GM19467 (cell line): ENCODE results near the gene SNHG17.
"Not testable (repeated sequence)": the region's sequence is repeated elsewhere in the genome, so short reads cannot be mapped to it uniquely, and the experiment has no call there.

Experiments
- ATAC-seq: cut with Tn5 transposase; IDR thresholded peaks from one replicate; pipeline ENCODE4 v1.9.1; 2021; ENCODE audit warnings: mild to moderate bottlenecking, moderate library complexity; ENCODE audit not compliant: unreplicated experiment

Gene SNHG17

DNA sequence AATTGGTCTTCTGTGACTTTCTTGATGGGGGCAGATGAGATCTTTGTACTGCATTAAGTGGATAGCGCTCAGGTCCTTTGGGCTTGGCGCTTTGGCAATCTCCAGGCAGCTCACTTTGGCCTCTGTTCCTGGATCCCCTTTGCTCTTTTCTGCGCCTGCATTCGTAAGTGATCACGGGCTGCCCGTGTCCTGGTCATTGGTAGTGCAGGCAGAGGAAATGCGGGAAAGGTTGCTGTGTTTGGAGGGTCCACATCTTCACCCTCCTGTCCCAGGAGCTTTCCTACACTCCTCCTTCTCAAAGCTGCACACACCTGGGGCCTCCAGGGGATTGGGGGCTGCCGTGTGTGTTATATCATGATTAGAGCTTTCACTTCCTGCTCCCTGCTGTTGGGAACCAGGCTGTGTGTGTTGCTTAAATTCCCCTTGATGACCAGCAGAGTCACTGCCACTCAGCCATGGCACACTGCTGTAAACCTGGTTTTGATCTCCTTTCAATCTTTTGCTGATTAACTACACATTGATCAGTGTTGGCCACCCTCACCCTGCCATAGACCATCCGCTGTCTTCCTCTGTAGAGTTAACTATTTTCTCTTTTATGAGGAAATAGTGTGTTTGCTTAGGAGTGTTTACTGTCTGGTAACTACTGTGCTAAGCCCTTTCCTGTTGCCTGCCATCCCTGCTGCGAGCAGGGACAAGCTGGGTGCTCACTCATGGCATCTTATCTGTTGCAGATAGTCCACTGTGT, 13.0 kb upstream of the SNHG17 start:
- no peak for ATAC-seq

- ATAC-seq, result no peak
These were observed 12.1 kb upstream of the SNHG17 start for GRCh38 chr20:38447251-38447661.

- peak; percentile 73 for ATAC-seq
These were observed 11.5 kb upstream of the SNHG17 start for GRCh38 chr20:38446441-38447209.

DNA sequence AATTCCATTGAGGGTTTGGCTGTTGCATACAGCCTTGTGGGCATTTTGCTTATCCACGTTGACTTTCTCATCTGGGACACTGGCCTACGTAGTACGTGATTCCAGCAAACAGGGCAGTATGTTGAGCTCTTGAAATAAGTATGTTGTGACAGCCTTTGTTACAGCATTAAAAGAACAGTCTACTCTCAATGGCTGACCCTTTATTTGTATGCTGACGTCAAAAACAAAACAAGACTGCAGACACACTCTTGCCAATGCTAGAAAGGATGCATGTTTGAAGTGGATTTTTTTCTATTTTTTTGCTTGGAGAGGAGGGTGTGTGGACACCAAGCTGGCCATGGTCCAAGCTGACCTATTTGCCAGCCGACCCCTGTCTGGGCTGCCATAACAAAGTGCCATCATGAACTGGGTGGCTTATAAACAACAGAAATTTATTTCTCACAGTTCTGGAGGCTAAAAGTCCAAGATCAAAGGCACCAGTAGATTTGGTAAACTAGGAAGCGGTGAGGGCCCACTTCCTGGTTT, 10.8 kb upstream of the SNHG17 start:
- ATAC-seq, result no peak

DNA sequence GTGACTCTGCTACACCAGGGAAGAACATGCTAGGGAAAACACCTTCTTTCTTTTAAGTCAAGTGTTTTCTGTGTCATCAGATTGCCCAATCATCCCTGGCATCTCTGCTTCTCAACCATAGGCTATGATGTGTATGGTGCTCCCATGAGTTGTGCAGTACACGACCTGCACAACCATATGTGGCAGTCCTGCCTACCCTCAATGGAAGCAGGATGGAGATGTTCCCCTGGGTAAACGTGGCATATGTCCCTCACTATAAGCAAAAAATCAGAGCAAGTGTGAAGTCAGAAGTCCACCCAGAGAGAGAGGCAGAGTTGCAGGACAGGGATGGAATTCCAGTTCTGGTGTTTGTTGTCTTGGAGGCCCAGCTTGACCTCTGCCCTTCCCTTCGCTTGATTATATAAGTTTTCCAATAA, 10.3 kb upstream of the SNHG17 start:
- no peak for ATAC-seq

DNA sequence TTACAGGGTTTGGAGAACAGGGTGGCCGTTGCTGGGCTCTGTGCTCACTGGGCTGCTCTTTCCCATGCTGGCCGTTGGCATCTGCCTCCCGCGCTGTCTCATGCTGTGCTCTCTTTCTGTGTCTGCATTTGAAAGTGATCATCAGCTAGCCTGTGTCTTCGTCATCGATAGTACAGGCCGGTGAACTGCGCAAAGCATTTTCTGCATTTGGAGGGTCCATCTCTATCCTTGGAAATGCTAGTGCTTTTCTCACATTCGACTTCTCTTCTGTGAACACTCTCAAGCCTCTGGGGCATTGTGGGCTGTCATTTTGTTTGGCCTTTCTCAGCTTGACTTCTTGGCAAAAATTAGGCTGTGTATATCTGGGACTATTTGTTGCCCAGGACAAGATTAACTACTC, 6.8 kb upstream of the SNHG17 start:
- no peak for ATAC-seq

GRCh38 chr20:38441110-38441509, 6.0 kb upstream of the SNHG17 start:
- ATAC-seq, result not testable (repeated sequence)

GRCh38 chr20:38437796-38438195, 2.7 kb upstream of the SNHG17 start:
- no peak for ATAC-seq

DNA sequence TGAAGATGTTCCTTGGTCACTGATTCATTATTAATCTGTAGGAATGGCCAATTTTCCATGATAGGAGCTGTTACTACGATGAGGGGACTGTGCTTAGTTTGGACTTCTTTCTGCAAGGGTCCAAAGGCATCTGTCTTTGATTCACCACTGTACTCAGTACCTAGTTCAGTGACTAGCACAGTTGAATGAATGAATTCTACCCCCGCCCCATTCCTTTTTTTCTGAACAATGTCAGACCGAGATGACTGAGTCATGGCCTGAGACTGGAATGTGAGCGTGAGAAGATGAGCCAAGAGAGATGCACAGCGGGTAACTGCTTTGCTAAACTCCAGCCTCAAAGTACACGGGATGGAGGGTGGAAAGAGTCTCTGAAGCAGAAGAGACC, 419 bp upstream of the SNHG17 start:
- ATAC-seq, result no peak

DNA sequence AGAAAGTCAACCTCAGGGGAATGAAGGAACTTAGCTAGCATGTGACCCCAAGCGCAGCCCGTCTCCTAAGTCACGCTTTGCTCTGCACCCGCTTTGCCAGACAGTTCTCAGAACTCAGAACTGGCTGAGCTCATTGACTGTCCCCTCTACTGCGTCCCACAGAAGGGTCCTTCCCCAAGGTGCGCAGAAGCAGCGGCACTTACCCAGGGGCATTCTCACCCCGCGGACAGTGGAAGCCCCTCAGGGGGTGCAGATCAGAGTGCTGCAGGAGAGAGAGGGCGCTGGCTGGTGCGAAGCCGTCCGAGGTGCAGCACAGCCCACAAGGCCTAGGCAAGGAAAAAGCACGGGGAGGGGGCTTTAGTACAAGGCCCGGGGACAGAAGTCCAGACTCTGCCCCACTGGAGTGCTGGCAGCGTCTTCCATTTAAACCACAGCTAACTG, 807 bp downstream of the SNHG17 start:
- no peak for ATAC-seq

- no peak for ATAC-seq
These were observed 1.7 kb downstream of the SNHG17 start for GRCh38 chr20:38433304-38433972.

- ATAC-seq, result not testable (repeated sequence)
These were observed 2.3 kb downstream of the SNHG17 start for GRCh38 chr20:38432870-38433269.

GRCh38 chr20:38432292-38432691, 2.8 kb downstream of the SNHG17 start:
- no peak for ATAC-seq

DNA sequence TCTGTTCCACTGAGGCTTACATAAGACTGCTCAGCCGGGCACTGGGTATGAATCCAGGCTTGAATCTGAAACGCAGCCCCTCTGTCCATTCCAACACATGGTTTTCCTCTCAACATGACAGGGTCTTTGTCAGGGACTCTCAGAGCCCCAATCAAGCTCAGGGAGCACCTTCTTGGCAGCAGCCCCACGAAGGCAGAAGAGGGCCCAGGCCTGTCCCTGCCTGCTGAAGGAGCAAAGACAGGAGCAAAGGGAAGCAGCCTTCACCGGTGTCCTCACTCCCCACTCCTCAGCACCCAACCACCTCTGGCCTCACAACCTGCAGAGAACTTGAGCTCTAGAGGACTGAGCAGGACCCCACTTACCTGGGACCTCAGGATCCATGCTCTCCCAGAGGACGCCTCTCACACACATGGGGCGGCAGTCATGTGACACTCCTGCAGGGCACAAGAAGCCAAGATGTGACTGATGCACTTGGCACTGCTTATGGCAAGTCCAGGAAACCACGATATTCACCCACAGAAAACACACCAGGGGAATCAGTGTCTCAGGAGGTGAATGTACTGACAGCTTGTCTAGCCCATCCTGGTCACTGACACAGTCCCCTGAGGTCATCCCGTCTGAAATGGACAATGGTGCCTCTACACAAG, 4.3 kb downstream of the SNHG17 start:
- ATAC-seq, result no peak

DNA sequence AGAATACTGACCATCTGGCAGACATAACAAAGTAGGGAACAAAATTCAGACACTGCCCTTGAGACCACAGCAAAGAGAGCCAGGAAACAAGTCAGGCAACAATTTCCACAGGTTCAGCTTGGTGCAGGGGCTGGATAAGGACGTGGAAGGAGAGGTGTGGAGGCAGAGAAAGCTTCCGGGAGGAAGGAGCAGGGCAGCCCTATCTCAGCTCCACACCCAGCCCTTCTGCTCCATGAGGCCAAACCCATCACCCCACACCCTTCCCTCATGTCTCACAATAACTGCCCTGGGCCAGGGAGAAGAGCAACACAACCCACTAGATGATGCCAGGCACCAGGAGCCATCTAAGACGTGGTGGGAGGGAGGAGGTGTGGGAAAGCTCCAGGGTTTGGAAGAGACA, 5.8 kb downstream of the SNHG17 start:
- no peak for ATAC-seq

DNA sequence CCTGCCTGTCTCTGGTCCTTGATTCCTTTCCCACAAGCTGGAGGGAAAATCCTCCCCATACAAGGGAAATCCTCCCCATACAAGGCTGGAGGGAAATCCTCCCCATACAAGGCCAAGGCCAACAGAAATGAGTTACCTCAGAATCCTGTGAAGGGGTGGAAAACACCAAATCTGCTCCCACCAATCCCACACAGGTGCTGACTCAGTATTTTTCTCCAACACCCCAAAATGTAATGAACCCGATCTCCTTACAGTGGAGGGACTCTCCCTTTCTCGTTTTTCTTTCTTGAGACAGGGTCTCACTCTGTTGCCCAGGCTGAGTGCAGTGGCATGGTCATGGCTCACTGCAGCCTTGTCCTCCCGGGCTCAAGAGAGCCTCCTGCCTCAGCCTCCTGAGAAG, 6.3 kb downstream of the SNHG17 start:
- no peak for ATAC-seq

GRCh38 chr20:38427655-38428023, 7.5 kb downstream of the SNHG17 start:
- no peak for ATAC-seq

- ATAC-seq, result no peak
These were observed 8.9 kb downstream of the SNHG17 start for GRCh38 chr20:38426006-38426897.

DNA sequence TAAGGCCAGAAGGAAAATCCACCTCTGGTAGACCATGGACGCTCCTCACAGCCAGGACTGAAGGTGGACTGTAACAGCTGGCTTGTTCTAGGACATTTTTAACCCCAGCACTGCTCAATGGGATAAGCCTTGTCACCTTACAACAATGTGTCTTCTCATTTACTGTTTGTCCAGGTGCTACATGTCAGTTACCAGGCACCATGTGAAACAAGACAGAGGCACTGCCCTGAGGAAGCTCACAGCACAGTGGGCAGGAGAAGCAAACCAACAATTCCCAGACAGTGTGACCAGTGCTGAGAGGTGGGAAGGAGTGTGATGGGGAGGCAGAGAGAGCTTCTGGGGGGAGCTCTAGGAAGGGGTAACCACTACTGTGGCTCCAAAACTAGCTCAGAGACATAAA, 10.7 kb downstream of the SNHG17 start:
- ATAC-seq, result no peak

DNA sequence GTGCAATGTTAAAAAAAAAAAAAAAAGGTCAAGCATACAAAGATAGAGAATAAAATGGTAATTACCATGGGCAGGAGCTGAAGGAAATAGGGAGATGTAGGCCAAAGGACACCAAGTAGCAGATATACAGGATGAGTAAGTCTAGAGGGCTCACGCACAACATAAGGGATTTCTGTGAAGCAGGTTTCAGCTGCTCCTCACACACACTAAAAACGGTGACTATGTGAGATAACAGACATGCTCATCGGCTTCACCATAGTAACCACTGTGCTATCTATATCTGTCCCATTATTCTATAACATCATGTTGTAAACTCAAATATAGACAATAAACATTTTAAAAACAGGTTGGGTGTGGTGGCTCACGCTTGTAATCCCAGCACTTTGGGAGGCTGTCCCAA, 11.6 kb downstream of the SNHG17 start:
- ATAC-seq, result no peak
